Measurements from ENCODE around the gene MRPL34. TPM values are rescaled to one million over a fixed set of nuclear protein-coding genes. Genes with fewer than 3 reads are reported as not detected.

MRPL34 gene
- total and polyA plus RNA-seq, 9 of the 15 experiments (the other 6 are each of a cell fraction or from before 2014, with no cell fraction given) = 11.5 to 256 (median 72.5) TPM

- TF ChIP-seq DPF2 (IDR thresholded peaks at IDR 0.05) = no peak
- TF ChIP-seq EP400 (IDR thresholded peaks at IDR 0.05) = 0 out of 2 replicates have a peak, but pooled peaks have one; percentile 27
- TF ChIP-seq MTA3 (IDR thresholded peaks at IDR 0.05; ENCODE audit: borderline replicate concordance) = no peak
- no peak for TF ChIP-seq PKNOX1 (IDR thresholded peaks at IDR 0.05)
- 0 out of 2 replicates have a peak, but pooled peaks have one; percentile 23 for TF ChIP-seq PHF8 (IDR thresholded peaks at IDR 0.05; ENCODE audit: borderline replicate concordance, low read length)
- TF ChIP-seq ZNF707 (CRISPR knock-in tag; conservative IDR thresholded peaks at IDR 0.05) = no peak
- TF ChIP-seq TFE3 (CRISPR knock-in tag; IDR thresholded peaks at IDR 0.05) = no peak
- TF ChIP-seq KLF16 (IDR thresholded peaks at IDR 0.05) = no peak
- TF ChIP-seq C11orf30 (IDR thresholded peaks at IDR 0.05; ENCODE audit: low read depth) = peak; percentile 63; the same call in 1 of the 2 replicates
- no peak for TF ChIP-seq MAFG (tag; conservative IDR thresholded peaks at IDR 0.05)
- TF ChIP-seq ATF3 (IDR thresholded peaks at IDR 0.05) = no peak
- no peak for TF ChIP-seq ATF3 (CRISPR knock-in tag; conservative IDR thresholded peaks at IDR 0.05)
- TF ChIP-seq ZNF830 (CRISPR knock-in tag; IDR thresholded peaks at IDR 0.05) = no peak
- TF ChIP-seq ZBTB11 (CRISPR knock-in tag; IDR thresholded peaks at IDR 0.05) = peak in 2 of 3 experiments; percentile 79 to 97; a peak in 4 of 6 replicates
- TF ChIP-seq GTF2A2 (tag; IDR thresholded peaks at IDR 0.05) = no peak
- TF ChIP-seq ZBTB12 (CRISPR knock-in tag; IDR thresholded peaks at IDR 0.05) = peak; percentile 66; the same call in 1 of the 2 replicates
- TF ChIP-seq ILF3 (IDR thresholded peaks at IDR 0.05; ENCODE audit: borderline replicate concordance) = no peak
- no peak for TF ChIP-seq SRSF9 (IDR thresholded peaks at IDR 0.05; ENCODE audit: borderline replicate concordance, low read depth, low read length)
- no peak for TF ChIP-seq RCOR1 (IDR thresholded peaks at IDR 0.05; ENCODE audit: borderline replicate concordance in 1 of 2, low read depth in 2 of 2, low read length in 2 of 2)
- TF ChIP-seq ZNF384 (IDR thresholded peaks at IDR 0.05; ENCODE audit: low read depth, low read length) = no peak
- TF ChIP-seq CEBPB (tag; IDR thresholded peaks at IDR 0.05) = no peak
Measured at GRCh38 chr19:17309965-17310461, 4.3 kb downstream of the MRPL34 start (continued).

Measured in K562 (cell line).